ENCODE measurements around the gene VWA2. TPM values are rescaled to one million over a fixed set of nuclear protein-coding genes. Genes with fewer than 3 reads are reported as not detected.

Gene VWA2
- total RNA-seq, 1 experiment from 2014 or later, result not detected

GRCh38 chr10:114293075-114293474 is 54.0 kb downstream of the VWA2 start:
- TF ChIP-seq CTCF (IDR thresholded peaks at IDR 0.05; ENCODE audit: unreplicated experiment), result no peak
- Mint-ChIP-seq H3K4me1 (ENCODE audit: insufficient read depth, unreplicated experiment) (no peaks in the 10 kb centered on the region), H3K4me3 (ENCODE audit: unreplicated experiment) (no peak overlapping the region), H3K27me3 (ENCODE audit: insufficient read depth, unreplicated experiment) (no peaks in the 10 kb centered on the region), H3K27ac (ENCODE audit: low read depth, unreplicated experiment) (no peak overlapping the region), H3K9me3 (ENCODE audit: unreplicated experiment) (peaks cover 7% of the 10 kb centered on the region), H3K36me3 (ENCODE audit: insufficient read depth, unreplicated experiment) (peaks cover 7% of the 10 kb centered on the region)
- DNase-seq (ENCODE audit: unreplicated experiment), result no peak
- BruUV-seq (replicated peaks), result no TSS peak
- CTCF ChIA-PET, result interaction anchor here (0.6 to 1.8 kb wide), 2 partner anchors 10 to 11 kb away, joined by 3 to 4 read pairs; no protein-coding TSS in a partner anchor
- intact Hi-C loops (cut with micrococcal nuclease), result no loop called here
- POLR2A ChIA-PET, result no interaction called here

DNA sequence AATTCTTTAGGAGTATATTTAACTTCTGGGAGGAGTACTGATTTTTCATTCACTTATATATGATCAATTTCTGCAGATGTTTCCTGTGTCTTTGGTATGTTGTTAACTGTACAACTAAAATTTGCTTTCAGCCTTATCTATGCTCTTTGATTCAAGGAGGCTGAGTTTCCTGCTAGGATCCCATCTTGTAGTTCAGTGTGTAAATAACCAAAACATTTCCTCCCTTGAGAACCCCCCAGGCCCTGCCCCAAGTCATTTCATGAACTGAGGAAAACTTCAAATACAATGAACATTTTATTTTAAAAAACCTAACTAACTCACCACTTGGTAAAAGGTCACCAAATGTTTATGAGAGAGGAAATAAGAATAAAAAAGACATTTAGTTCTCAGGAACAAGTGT is 55.5 kb downstream of the VWA2 start:
- H3K4me3 Mint-ChIP-seq (ENCODE audit: unreplicated experiment), result no peak overlapping the region
- intact Hi-C loops (cut with micrococcal nuclease), result no loop called here
- H3K36me3 Mint-ChIP-seq (ENCODE audit: insufficient read depth, unreplicated experiment), result peaks cover 7% of the 10 kb centered on the region
- no peak for DNase-seq (ENCODE audit: unreplicated experiment)
- CTCF ChIA-PET, result interaction anchor here (0.6 kb wide), 1 partner anchor 108 kb away, joined by 5 read pairs; no protein-coding TSS in a partner anchor
- no peaks in the 10 kb centered on the region for H3K4me1 Mint-ChIP-seq (ENCODE audit: insufficient read depth, unreplicated experiment)
- peaks cover 7% of the 10 kb centered on the region for H3K9me3 Mint-ChIP-seq (ENCODE audit: unreplicated experiment)
- no peak for TF ChIP-seq CTCF (IDR thresholded peaks at IDR 0.05; ENCODE audit: unreplicated experiment)
- no peak overlapping the region for H3K27ac Mint-ChIP-seq (ENCODE audit: low read depth, unreplicated experiment)
- no TSS peak for BruUV-seq (replicated peaks)
- no peaks in the 10 kb centered on the region for H3K27me3 Mint-ChIP-seq (ENCODE audit: insufficient read depth, unreplicated experiment)
- POLR2A ChIA-PET, result interaction anchor here (0.7 kb wide), 1 partner anchor 97 kb away, joined by 3 read pairs; no protein-coding TSS in a partner anchor

DNA sequence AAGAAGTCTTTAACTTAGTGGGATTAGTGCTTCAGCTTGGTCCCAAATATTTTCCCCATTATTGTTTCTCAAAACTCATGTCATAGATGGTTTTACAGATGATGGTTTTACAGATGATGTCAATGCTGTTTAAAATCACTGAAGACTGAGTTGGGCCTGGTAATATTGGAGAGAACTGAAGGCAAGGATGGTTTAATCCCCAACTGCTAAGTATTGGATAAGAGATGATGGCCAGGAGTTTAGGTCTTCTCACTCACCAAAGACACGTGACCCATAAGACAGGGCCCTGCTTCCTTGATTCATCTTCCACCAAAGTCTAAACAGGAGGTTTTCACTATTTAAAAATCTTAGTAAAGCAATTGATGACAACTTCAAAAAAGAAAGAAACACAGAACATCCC is 56.3 kb downstream of the VWA2 start:
- Mint-ChIP-seq H3K27ac (ENCODE audit: low read depth, unreplicated experiment) (no peak overlapping the region), H3K4me3 (ENCODE audit: unreplicated experiment) (no peak overlapping the region), H3K9me3 (ENCODE audit: unreplicated experiment) (peaks cover 7% of the 10 kb centered on the region), H3K36me3 (ENCODE audit: insufficient read depth, unreplicated experiment) (peaks cover 7% of the 10 kb centered on the region), H3K27me3 (ENCODE audit: insufficient read depth, unreplicated experiment) (no peaks in the 10 kb centered on the region), H3K4me1 (ENCODE audit: insufficient read depth, unreplicated experiment) (no peaks in the 10 kb centered on the region)
- no peak for TF ChIP-seq CTCF (IDR thresholded peaks at IDR 0.05; ENCODE audit: unreplicated experiment)
- ChIA-PET POLR2A (no interaction called here), CTCF (interaction anchor here (0.9 to 1.3 kb wide), 2 partner anchors 9 to 1348 kb away, joined by 4 to 6 read pairs; no protein-coding TSS in a partner anchor)
- intact Hi-C loops (cut with micrococcal nuclease), result no loop called here
- no TSS peak for BruUV-seq (replicated peaks)
- no peak for DNase-seq (ENCODE audit: unreplicated experiment)

DNA sequence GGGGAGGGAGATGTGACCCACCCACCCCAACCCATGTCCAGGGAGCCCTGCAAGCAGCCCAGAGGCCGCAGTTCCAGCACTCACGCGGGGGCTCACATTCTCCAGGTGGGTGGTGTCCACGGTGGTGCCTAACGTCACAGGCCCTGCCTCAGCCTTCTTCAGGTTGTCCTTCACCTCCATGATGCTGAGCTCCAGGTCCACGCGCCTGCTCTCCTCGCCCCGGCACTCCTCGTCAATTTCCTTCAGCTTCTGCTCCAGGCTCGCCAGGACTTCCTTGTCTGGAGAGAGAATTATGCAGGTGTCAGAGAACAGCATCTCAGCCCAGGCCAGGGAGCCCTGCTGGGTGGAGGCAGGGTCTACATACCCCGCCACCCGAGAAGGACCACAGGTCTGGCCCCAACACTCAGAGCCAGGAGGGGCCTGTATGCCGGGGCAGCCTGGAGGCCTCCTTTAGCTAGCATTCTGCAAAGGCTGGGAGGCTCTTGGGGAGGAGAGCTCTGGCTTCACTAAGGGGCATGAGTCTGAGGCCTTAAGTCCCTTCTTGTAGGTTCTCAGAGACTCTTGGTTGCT is 58.2 kb downstream of the VWA2 start:
- H3K4me3 Mint-ChIP-seq (ENCODE audit: unreplicated experiment), result no peak overlapping the region
- no peak overlapping the region for H3K27ac Mint-ChIP-seq (ENCODE audit: low read depth, unreplicated experiment)
- TF ChIP-seq CTCF (IDR thresholded peaks at IDR 0.05; ENCODE audit: unreplicated experiment), result no peak
- no peaks in the 10 kb centered on the region for H3K4me1 Mint-ChIP-seq (ENCODE audit: insufficient read depth, unreplicated experiment)
- no peaks in the 10 kb centered on the region for H3K27me3 Mint-ChIP-seq (ENCODE audit: insufficient read depth, unreplicated experiment)
- CTCF ChIA-PET, result interaction anchor here (1.1 to 2.2 kb wide), 3 partner anchors 9 to 162 kb away, joined by 3 to 6 read pairs (median 4); no protein-coding TSS in a partner anchor
- BruUV-seq (replicated peaks), result no TSS peak
- POLR2A ChIA-PET, result no interaction called here
- H3K9me3 Mint-ChIP-seq (ENCODE audit: unreplicated experiment), result peaks cover 7% of the 10 kb centered on the region
- no peak for DNase-seq (ENCODE audit: unreplicated experiment)
- peaks cover 7% of the 10 kb centered on the region for H3K36me3 Mint-ChIP-seq (ENCODE audit: insufficient read depth, unreplicated experiment)
- intact Hi-C loops (cut with micrococcal nuclease), result no loop called here
